ENCODE measurements around the gene ZNRF3. TPM values are rescaled to one million over a fixed set of nuclear protein-coding genes. Genes with fewer than 3 reads are reported as not detected.

Gene ZNRF3
- total and polyA plus RNA-seq, 2 donors (not counting 1 experiment from before 2014, with no cell fraction given), result 0.21 to 0.71 TPM

DNA sequence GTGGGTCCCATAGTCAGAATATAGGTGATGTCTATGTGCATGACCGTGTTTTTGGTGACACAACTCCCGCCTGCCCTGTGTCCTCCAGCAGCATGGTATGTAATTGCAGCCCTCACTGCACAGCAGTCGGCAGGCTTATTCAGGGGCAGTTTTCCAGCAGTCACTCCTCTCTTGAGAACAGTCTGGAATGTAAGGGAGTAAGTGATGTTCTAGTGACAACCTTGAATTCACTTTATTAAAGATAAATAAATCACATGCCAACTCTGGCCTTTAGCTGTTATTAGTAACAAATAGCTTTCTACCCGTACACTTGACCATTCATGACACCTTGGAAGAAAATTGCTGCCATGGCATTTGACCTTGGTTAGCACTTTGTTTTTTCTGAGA lies 27.9 kb downstream of the ZNRF3 start:
- no peak for ATAC-seq (ENCODE audit: low read depth)
- no peak overlapping the region for H3K9ac ChIP-seq (ENCODE audit: low read length)
- Mint-ChIP-seq H3K4me3 (no peak overlapping the region), H3K27ac (no peak overlapping the region), H3K4me1 (no peaks in the 10 kb centered on the region), H3K9me3 (ENCODE audit: insufficient read depth) (no peaks in the 10 kb centered on the region), H3K27me3 (peaks cover 7% of the 10 kb centered on the region)
- H3K9me3 ChIP-seq (ENCODE audit: control extremely low read depth in 1 of 3, control insufficient read depth in 2 of 3, insufficient read depth in 1 of 3, low read length in 2 of 3), result no peaks in the 10 kb centered on the region
- ChIA-PET POLR2A (no interaction called here), CTCF (no interaction called here)
- H4K20me1 ChIP-seq (ENCODE audit: control insufficient read depth, insufficient read depth, low read length, poor library complexity, severe bottlenecking), result no peaks in the 10 kb centered on the region
- no peak for TF ChIP-seq EZH2 (IDR thresholded peaks at IDR 0.05; ENCODE audit: borderline replicate concordance, insufficient read depth, low read depth, low read length, poor library complexity, severe bottlenecking)
- TF ChIP-seq CTCF (IDR thresholded peaks at IDR 0.05), result no peak
- H3K79me2 ChIP-seq (ENCODE audit: control insufficient read depth, insufficient read depth, low read length), result no peaks in the 10 kb centered on the region
- no peak overlapping the region for H3K4me3 ChIP-seq (ENCODE audit: control extremely low read depth in 1 of 5, extremely low read depth in 1 of 5, insufficient read depth in 1 of 5, low read depth in 2 of 5, low read length in 4 of 5)
- 94% methylated on average over 2 of the region's 4 CpGs for WGBS (ENCODE audit: insufficient coverage)
- no peak for DNase-seq
- H3K4me1 ChIP-seq (ENCODE audit: control insufficient read depth in 2 of 2, insufficient read depth in 2 of 2, low read length in 2 of 2), result no peaks in the 10 kb centered on the region
- no peak overlapping the region for H3K4me2 ChIP-seq (replicated peaks; ENCODE audit: low read depth, low read length, poor library complexity, severe bottlenecking)
- no peak overlapping the region for H2AFZ ChIP-seq (ENCODE audit: insufficient read depth, low read depth, low read length, poor library complexity, severe bottlenecking)
- peaks cover 0 to 9% (median 0%) of the 10 kb centered on the region in 4 experiments for H3K27me3 ChIP-seq (replicated peaks in 1 of 4; ENCODE audit: control extremely low read depth in 1 of 4, control insufficient read depth in 3 of 4, insufficient read depth in 4 of 4, low read length in 3 of 4)
- intact Hi-C loops (cut with micrococcal nuclease), result no loop called here
- no peaks in the 10 kb centered on the region for H3K36me3 ChIP-seq (replicated peaks in 1 of 2; ENCODE audit: control extremely low read depth in 1 of 2, control insufficient read depth in 1 of 2, extremely low read depth in 1 of 2, insufficient read depth in 2 of 2, low read length in 1 of 2)
- H3K27ac ChIP-seq (ENCODE audit: low read length in 2 of 2), result no peak overlapping the region

DNA sequence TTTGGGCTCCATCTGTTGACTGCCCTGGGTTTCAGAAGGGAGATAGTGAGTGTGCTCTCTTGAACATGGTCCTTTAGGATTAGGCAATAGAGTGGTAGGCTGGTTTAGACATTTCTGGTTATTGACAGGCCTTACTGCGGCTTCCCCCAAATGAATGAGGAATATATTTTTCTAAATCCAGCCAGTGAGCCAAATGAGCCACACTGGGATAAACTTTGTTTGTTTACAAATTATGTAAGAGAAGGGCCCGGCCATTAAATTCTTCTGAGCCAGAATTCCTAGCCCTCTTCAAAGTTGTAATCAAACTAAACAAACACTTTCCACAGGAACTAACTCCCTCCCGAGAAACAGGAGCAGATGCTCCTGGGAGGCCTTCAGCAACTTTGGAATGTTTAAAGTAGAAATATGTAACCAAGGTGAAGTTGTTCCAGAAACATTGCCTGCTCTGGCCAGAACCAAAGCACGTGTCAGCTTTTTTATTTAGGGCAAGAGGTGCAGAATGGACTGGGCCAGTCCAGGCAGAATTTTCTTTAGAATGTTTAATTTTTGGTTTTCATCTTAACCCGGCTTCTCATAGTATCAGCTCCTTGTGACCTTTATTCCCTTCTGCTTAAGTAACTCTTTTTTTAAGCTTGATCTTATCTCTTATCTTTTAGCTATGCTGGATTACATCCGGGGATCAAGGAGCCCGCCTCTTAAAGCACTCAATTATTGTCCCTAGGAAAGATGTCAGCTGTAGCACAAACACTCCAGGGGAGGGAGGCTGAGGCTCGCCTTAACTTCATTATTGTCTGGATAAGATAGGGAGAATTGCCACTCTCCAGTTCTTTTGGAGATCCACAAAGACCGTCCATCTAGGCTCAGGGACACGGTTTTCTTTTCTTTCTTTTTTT lies 28.7 kb downstream of the ZNRF3 start:
- Histone ChIP-seq H3K9me3 (ENCODE audit: control extremely low read depth in 1 of 3, control insufficient read depth in 2 of 3, insufficient read depth in 1 of 3, low read length in 2 of 3) (no peaks in the 10 kb centered on the region), H3K4me3 (ENCODE audit: control extremely low read depth in 1 of 5, extremely low read depth in 1 of 5, insufficient read depth in 1 of 5, low read depth in 2 of 5, low read length in 4 of 5) (no peak overlapping the region), H3K27ac (ENCODE audit: low read length in 2 of 2) (no peak overlapping the region), H3K36me3 (replicated peaks in 1 of 2; ENCODE audit: control extremely low read depth in 1 of 2, control insufficient read depth in 1 of 2, extremely low read depth in 1 of 2, insufficient read depth in 2 of 2, low read length in 1 of 2) (no peaks in the 10 kb centered on the region), H3K27me3 (replicated peaks in 1 of 4; ENCODE audit: control extremely low read depth in 1 of 4, control insufficient read depth in 3 of 4, insufficient read depth in 4 of 4, low read length in 3 of 4) (peaks cover 0 to 9% (median 0%) of the 10 kb centered on the region in 4 experiments), H3K4me1 (ENCODE audit: control insufficient read depth in 2 of 2, insufficient read depth in 2 of 2, low read length in 2 of 2) (no peaks in the 10 kb centered on the region), H4K20me1 (ENCODE audit: control insufficient read depth, insufficient read depth, low read length, poor library complexity, severe bottlenecking) (no peaks in the 10 kb centered on the region), H3K79me2 (ENCODE audit: control insufficient read depth, insufficient read depth, low read length) (no peaks in the 10 kb centered on the region), H3K9ac (ENCODE audit: low read length) (no peak overlapping the region), H3K4me2 (replicated peaks; ENCODE audit: low read depth, low read length, poor library complexity, severe bottlenecking) (no peak overlapping the region), H2AFZ (ENCODE audit: insufficient read depth, low read depth, low read length, poor library complexity, severe bottlenecking) (no peak overlapping the region)
- CTCF ChIA-PET, result interaction anchor here (1.4 kb wide), 1 partner anchor 9 kb away, joined by 3 read pairs; no protein-coding TSS in a partner anchor
- POLR2A ChIA-PET, result no interaction called here
- no peak for DNase-seq
- no peak overlapping the region for H3K27ac Mint-ChIP-seq
- WGBS (ENCODE audit: insufficient coverage), result 100% methylated on average over 3 of the region's 10 CpGs
- intact Hi-C loops (cut with micrococcal nuclease), result no loop called here
- ATAC-seq (ENCODE audit: low read depth), result no peak
- H3K4me3 Mint-ChIP-seq, result no peak overlapping the region
- TF ChIP-seq CTCF (IDR thresholded peaks at IDR 0.05), result no peak
- no peak for TF ChIP-seq EZH2 (IDR thresholded peaks at IDR 0.05; ENCODE audit: borderline replicate concordance, insufficient read depth, low read depth, low read length, poor library complexity, severe bottlenecking)
- H3K4me1 Mint-ChIP-seq, result no peaks in the 10 kb centered on the region
- H3K27me3 Mint-ChIP-seq, result peaks cover 7% of the 10 kb centered on the region
- H3K9me3 Mint-ChIP-seq (ENCODE audit: insufficient read depth), result no peaks in the 10 kb centered on the region
